PC-9 (cell line): ENCODE results near the gene CEP126. TPM values are rescaled to one million over a fixed set of nuclear protein-coding genes. Genes with fewer than 3 reads are reported as not detected.
A peak's percentile ranks its signal among the peaks of the same experiment; 100 is the strongest.

Experiments used
- BruUV-seq: library from RNA; stranded (reverse); fragments of 400-500 nt; replicated peaks from 2 replicates; lab custom pipeline; 2021; lab: Mats Ljungman, UMichigan
- CTCF ChIA-PET: fragments of 300-600 bp; sonication (Branson Sonifier 250); formaldehyde crosslinking; loops from one replicate; lab custom pipeline; 2022; ENCODE audit warnings: antibody characterized with exemption; lab: Charles Lee
- POLR2A ChIA-PET: fragments of 300-600 bp; sonication (Branson Sonifier 250); formaldehyde crosslinking; loops from one replicate; lab custom pipeline; 2022; ENCODE audit warnings: antibody characterized with exemption; ENCODE audit not compliant: unreplicated experiment; lab: Charles Lee
- DNase-seq, 2 experiments: peaks; one replicate each; pipeline versions ENCODE4 v3.0.0 to v3.0.0-alpha.2; 2015 to 2022; ENCODE audit warnings: mixed read lengths in 1 of 2
- H2AFZ ChIP-seq: fragments of 200-600 bp; sonication (generic); 2 replicates; pipeline ENCODE4 v1.8.1; 2017; ENCODE audit warnings: antibody characterized with exemption
- H3F3A ChIP-seq: fragments of 200-600 bp; sonication (generic); 2 replicates; pipeline ENCODE4 v1.8.1; 2017; ENCODE audit warnings: antibody characterized with exemption, mild to moderate bottlenecking, low read depth; ENCODE audit not compliant: insufficient read depth
- H3K27ac ChIP-seq: fragments of 200-600 bp; sonication (generic); 2 replicates; pipeline ENCODE4 v1.6.1; 2016; ENCODE audit warnings: mixed run types
- H3K27me3 ChIP-seq: fragments of 200-600 bp; sonication (generic); 2 replicates; pipeline ENCODE4 v1.6.1; 2016; ENCODE audit warnings: low read depth, mixed run types; ENCODE audit not compliant: insufficient read depth
- H3K36me3 ChIP-seq: fragments of 200-600 bp; sonication (generic); 2 replicates; pipeline ENCODE4 v1.6.1; 2016; ENCODE audit warnings: low read depth, mixed run types
- H3K4me1 ChIP-seq: fragments of 200-600 bp; sonication (generic); replicated peaks from 2 replicates; pipeline ENCODE4 v1.6.1; 2016; ENCODE audit warnings: mixed run types; ENCODE audit not compliant: insufficient read depth
- H3K4me2 ChIP-seq: fragments of 200-600 bp; sonication (generic); 2 replicates; pipeline ENCODE4 v1.6.1; 2017; ENCODE audit warnings: mixed run types
- H3K4me3 ChIP-seq: fragments of 200-600 bp; sonication (generic); 2 replicates; pipeline ENCODE4 v1.6.1; 2016; ENCODE audit warnings: mixed run types
- H3K79me2 ChIP-seq: fragments of 200-600 bp; sonication (generic); 2 replicates; pipeline ENCODE4 v1.6.1; 2017; ENCODE audit warnings: low read depth, mixed run types
- H3K9me2 ChIP-seq: fragments of 200-600 bp; sonication (generic); 2 replicates; pipeline ENCODE4 v1.8.1; 2017; ENCODE audit warnings: mild to moderate bottlenecking; ENCODE audit not compliant: insufficient read depth
- H3K9me3 ChIP-seq: fragments of 200-600 bp; sonication (generic); 2 replicates; pipeline ENCODE4 v1.8.1; 2016; ENCODE audit warnings: low read depth; ENCODE audit not compliant: insufficient read depth
- H4K20me1 ChIP-seq: fragments of 200-600 bp; sonication (generic); 2 replicates; pipeline ENCODE4 v1.8.1; 2017; ENCODE audit not compliant: insufficient read depth
- EZH2 ChIP-seq: fragments of 200-600 bp; sonication (generic); IDR thresholded peaks from 2 replicates; pipeline ENCODE4 v1.8.0; 2017; ENCODE audit warnings: antibody characterized with exemption, low read depth
- intact Hi-C: fragments of 100-400 bp; cut with micrococcal nuclease; formaldehyde crosslinking; loops from one replicate; pipeline ENCODE4 v1.10.0; 2022; ENCODE audit not compliant: unreplicated experiment
- total RNA-seq: library from RNA; stranded (reverse); gene quantifications from 2 replicates; pipeline ENCODE4 v1.2.3, GENCODE V29; 2021
- TF ChIP-seq, protein P1 (sequence below): fragments of 200-600 bp; sonication (generic); conservative IDR thresholded peaks from 2 replicates; pipeline ENCODE4 v1.6.1; 2017; ENCODE audit warnings: mixed run types, antibody characterized with exemption, mild to moderate bottlenecking, moderate library complexity

The CEP126 gene
- total RNA-seq, 1 experiment from 2014 or later, result 6.0 TPM

DNA sequence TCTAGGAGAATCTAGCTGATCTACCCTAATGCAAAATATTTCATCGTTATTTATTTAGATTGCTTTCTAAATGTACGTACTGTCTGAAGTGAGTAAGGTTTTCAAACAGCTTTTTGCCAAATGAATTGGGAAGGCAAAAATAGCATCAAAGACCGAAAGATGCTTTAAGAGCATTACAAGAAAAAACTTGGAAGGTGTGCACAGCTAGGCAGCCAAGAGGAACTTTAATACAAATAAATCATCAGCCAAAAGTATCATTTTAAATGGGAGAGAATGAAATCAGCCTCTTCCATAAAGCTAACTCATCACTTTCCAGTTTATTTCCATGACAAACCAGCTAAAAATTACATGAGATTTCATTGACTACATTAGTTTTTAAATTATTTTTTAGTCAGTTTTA lies 102.2 kb downstream of the CEP126 start:
- Histone ChIP-seq H2AFZ (no peak overlapping the region), H3K4me2 (no peak overlapping the region), H3K27me3 (no peaks in the 10 kb centered on the region), H4K20me1 (no peaks in the 10 kb centered on the region), H3K36me3 (no peaks in the 10 kb centered on the region), H3K4me3 (no peak overlapping the region), H3K9me3 (no peaks in the 10 kb centered on the region; the same call in 1 of the 2 replicates), H3K9me2 (no peaks in the 10 kb centered on the region), H3K4me1 (peaks cover 15% of the 10 kb centered on the region), H3K79me2 (no peaks in the 10 kb centered on the region), H3F3A (no peaks in the 10 kb centered on the region; the same call in 1 of the 2 replicates), H3K27ac (no peak overlapping the region)
- BruUV-seq, result no TSS peak
- POLR2A ChIA-PET, result no interaction called here
- CTCF ChIA-PET, result interaction anchor here (0.7 kb wide), 1 partner anchor 1240 kb away, joined by 4 read pairs; no protein-coding TSS in a partner anchor
- no peak for TF ChIP-seq EZH2
- TF ChIP-seq, protein P1, sequence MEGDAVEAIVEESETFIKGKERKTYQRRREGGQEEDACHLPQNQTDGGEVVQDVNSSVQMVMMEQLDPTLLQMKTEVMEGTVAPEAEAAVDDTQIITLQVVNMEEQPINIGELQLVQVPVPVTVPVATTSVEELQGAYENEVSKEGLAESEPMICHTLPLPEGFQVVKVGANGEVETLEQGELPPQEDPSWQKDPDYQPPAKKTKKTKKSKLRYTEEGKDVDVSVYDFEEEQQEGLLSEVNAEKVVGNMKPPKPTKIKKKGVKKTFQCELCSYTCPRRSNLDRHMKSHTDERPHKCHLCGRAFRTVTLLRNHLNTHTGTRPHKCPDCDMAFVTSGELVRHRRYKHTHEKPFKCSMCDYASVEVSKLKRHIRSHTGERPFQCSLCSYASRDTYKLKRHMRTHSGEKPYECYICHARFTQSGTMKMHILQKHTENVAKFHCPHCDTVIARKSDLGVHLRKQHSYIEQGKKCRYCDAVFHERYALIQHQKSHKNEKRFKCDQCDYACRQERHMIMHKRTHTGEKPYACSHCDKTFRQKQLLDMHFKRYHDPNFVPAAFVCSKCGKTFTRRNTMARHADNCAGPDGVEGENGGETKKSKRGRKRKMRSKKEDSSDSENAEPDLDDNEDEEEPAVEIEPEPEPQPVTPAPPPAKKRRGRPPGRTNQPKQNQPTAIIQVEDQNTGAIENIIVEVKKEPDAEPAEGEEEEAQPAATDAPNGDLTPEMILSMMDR, result no peak
- DNase-seq, result no peak
- intact Hi-C loops, result loop anchor here (10.0 kb wide), 1 partner anchor 598 kb away; no protein-coding TSS in a partner anchor

DNA sequence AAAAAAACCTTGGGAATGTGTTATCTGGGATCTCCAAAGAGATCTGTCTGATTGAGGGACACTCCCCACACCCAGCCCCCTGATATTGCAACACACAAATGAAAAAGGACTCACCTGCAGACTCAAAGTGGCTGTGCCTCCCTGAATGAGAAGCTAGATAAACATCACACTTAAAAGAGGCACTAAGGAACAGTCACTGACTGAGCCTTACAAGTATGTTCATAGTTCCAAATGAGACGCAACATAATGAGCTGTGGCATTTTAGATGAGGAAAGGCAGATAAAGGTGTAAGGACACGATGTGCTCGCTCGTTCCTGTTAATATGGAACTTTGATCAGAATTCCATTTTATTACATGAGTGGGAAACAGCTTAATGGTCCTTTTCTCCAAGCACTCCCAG lies 111.4 kb downstream of the CEP126 start:
- H3K27me3 ChIP-seq, result no peaks in the 10 kb centered on the region
- POLR2A ChIA-PET, result interaction anchor here (0.6 to 0.7 kb wide), 2 partner anchors 895 to 1149 kb away, joined by 4 to 8 read pairs; no protein-coding TSS in a partner anchor
- H3K4me2 ChIP-seq, result peak overlapping the region; percentile 3; the same call in 1 of the 2 replicates
- TF ChIP-seq, protein P1, result no peak
- no peak for TF ChIP-seq EZH2
- CTCF ChIA-PET, result no interaction called here
- DNase-seq, result peak in 1 of 2 experiments; percentile 55
- no peaks in the 10 kb centered on the region for H3K9me3 ChIP-seq
- H3F3A ChIP-seq, result no peaks in the 10 kb centered on the region
- intact Hi-C loops, result no loop called here
- H3K79me2 ChIP-seq, result no peaks in the 10 kb centered on the region
- BruUV-seq, result no TSS peak
- H3K36me3 ChIP-seq, result no peaks in the 10 kb centered on the region
- H3K9me2 ChIP-seq, result no peaks in the 10 kb centered on the region
- no peaks in the 10 kb centered on the region for H4K20me1 ChIP-seq
- H3K4me1 ChIP-seq, result 0 out of 2 replicates have a peak, but pooled peaks cover 15% of the 10 kb centered on the region
- H2AFZ ChIP-seq, result no peak overlapping the region
- no peak overlapping the region for H3K27ac ChIP-seq
- no peak overlapping the region for H3K4me3 ChIP-seq

DNA sequence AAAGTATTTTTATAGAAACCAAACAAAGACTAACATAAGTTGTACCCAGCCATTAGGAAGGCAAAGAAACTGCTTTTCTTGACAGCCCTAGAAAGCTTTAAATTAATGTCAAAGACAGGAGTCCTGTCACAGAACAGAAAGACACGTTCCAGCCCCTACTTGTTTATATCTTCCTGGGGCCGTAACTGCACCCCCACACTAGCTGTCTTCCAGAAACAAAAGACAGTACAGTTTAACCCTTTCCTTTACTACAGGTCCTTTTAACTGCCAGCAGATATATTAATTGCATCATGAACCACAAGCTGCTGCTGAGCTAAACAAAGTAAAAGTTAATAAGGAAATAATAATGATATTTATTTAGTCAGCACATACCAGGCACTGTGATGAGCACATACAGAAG lies 112.1 kb downstream of the CEP126 start:
- H3K36me3 ChIP-seq, result no peaks in the 10 kb centered on the region
- H3K27ac ChIP-seq, result no peak overlapping the region
- intact Hi-C loops, result no loop called here
- no peaks in the 10 kb centered on the region for H3K79me2 ChIP-seq
- no peak overlapping the region for H2AFZ ChIP-seq
- BruUV-seq, result no TSS peak
- no peaks in the 10 kb centered on the region for H3K9me3 ChIP-seq
- no peak for TF ChIP-seq EZH2
- TF ChIP-seq, protein P1, result no peak
- H4K20me1 ChIP-seq, result no peaks in the 10 kb centered on the region
- 0 out of 2 replicates have a peak, but pooled peaks cover 15% of the 10 kb centered on the region for H3K4me1 ChIP-seq
- no peak for DNase-seq
- H3K4me3 ChIP-seq, result no peak overlapping the region
- H3K4me2 ChIP-seq, result no peak overlapping the region
- ChIA-PET CTCF (no interaction called here), POLR2A (interaction anchor here (0.6 to 0.7 kb wide), 2 partner anchors 894 to 1150 kb away, joined by 4 to 8 read pairs; no protein-coding TSS in a partner anchor)
- H3F3A ChIP-seq, result no peaks in the 10 kb centered on the region
- no peaks in the 10 kb centered on the region for H3K9me2 ChIP-seq
- no peaks in the 10 kb centered on the region for H3K27me3 ChIP-seq
